Measurements from ENCODE around the gene TRIM27.
"Not testable (repeated sequence)": the region's sequence is repeated elsewhere in the genome, so short reads cannot be mapped to it uniquely, and the experiment has no call there.

The TRIM27 gene

DNA sequence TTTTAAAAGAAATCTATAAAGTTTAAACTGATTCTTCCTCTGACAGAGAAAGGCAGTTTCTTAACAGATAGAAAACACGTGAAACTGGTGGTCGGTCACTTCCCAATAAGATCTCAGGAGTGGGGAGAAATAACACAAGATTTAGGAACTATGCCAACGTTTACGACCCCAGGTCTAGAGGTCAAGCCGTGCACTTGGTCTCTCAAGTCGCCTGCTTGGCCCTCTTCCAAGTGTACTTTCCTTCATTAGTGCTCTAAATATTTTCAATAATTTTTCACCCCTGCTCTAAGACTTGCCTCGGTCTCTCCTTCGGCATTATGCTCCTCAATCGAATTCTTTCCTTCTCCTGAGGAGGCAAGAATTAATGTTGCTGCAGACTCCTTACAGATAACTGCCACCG is 61.7 kb downstream of the TRIM27 start:
- no peak for ATAC-seq

DNA sequence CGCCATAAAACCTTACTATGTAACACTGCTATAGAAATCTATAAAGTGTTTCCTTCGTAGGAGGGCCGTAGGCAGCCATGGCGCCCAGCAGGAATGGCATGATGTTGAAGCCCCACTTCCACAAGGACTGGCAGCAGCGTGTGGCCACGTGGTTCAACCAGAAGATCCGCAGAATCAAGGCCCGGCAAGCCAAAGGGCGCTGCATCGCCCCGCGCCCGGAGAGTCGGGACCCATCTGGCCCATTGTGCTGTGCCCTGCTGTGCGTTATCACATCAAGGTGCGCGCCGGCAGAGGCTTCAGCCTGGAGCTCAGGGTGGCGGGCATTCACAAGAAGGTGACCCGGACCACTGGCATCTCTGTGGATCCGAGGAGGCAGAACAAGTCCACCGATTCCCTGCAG is 62.4 kb downstream of the TRIM27 start:
- no peak for ATAC-seq

DNA sequence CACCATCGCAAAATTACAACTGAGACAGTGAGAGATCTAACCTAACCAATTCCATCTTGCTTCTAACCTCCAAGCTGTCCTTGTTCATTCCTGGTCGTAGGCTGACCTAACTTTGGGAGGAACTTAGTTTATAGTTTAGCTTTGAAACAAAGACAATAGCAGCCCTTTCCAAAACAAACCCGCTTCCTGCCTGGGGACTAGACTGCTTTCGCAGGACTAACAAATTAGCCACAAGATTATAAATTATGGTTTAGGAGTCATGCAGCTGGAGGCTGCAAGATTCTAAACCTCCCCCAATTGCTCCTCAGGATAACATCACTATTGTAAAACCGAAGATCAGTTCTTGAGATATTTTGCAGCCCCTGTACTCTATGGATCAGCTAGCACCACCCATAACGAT is 63.2 kb downstream of the TRIM27 start:
- ATAC-seq: no peak

DNA sequence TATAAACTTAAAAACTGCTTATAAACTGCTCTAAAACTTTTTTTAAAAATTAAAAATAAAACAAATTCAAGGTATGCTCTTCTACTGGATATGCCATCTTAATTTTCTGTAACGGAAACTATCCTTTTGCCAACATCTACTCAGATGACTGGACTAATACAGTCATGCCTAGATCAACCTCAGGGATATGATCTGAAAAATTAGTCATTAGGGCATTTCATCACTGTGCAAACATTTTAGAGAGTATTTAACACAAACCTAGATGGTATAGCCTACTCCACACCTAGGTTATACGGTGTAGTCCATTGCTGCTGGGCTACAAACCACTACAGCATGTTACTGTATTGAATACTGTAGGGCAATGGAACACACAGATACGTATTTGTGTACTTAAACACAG is 64.8 kb downstream of the TRIM27 start:
- ATAC-seq: no peak

DNA sequence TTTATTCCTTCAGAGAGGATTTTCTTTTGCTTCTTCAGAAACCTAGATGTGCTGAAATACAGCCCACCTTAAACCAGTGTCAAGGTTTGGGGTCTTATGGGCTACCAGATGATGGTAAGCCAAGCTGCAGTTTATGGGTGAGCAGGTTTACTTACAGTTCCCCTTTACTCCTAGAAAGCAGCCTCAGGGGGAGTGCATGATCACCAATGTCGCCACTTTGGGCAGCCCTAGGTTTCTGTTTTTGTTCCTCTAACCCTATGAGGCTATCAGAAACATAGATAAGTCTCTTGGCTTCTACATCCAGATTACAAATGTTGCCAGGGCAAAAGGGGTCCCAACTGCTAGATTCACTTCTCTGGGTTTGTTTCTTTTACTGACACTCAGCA is 67.2 kb downstream of the TRIM27 start:
- ATAC-seq: no peak

DNA sequence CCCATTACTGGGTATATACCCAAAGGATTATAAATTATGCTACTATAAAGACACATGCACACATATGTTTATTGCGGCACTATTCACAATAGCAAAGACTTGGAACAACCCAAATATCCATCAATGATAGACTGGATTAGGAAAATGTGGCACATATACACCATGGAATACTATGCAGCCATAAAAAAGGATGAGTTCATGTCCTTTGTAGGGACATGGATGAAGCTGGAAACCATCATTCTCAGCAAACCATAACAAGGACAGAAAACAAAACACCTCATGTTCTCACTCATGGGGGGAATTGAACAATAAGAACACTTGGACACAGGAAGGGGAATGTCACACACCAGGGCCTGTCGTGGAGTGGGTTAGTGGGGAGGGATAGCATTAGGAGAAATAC is 69.4 kb downstream of the TRIM27 start:
- not testable (repeated sequence) for ATAC-seq

Measured in activated CD4-positive, CD25-positive, alpha-beta regulatory T cell treated with anti-CD3 and anti-CD28 coated beads, Interleukin-2, amount 50 U/mL, for 24 hours (primary cell).